Gastroesophageal sphincter (tissue), 3 donors: Measurements from ENCODE around the gene PRAMEF13.
"Not testable (repeated sequence)": the region's sequence is repeated elsewhere in the genome, so short reads cannot be mapped to it uniquely, and the experiment has no call there.

Source experiments
- CTCF ChIP-seq, 4 experiments: fragments of 200-600 bp in 2 of 4; fragments of 450-650 bp in 2 of 4; sonication (generic) in 1 of 4; IDR thresholded peaks; one replicate each; pipeline ENCODE4 v1.5.1; 2017 to 2019; ENCODE audit warnings: antibody characterized with exemption in 4 of 4, mild to moderate bottlenecking in 2 of 4, moderate library complexity in 2 of 4
- EP300 ChIP-seq: sonication (generic); formaldehyde crosslinking; IDR thresholded peaks from one replicate; pipeline ENCODE4 v1.6.1; 2017; ENCODE audit warnings: antibody characterized with exemption, mild to moderate bottlenecking
- POLR2A ChIP-seq, 2 donors: fragments of 450-650 bp; IDR thresholded peaks; one replicate each; pipeline ENCODE4 v1.6.1; 2017; ENCODE audit warnings: antibody characterized with exemption in 2 of 2, mild to moderate bottlenecking in 2 of 2, moderate library complexity in 1 of 2
- POLR2AphosphoS5 ChIP-seq: sonication (generic); formaldehyde crosslinking; IDR thresholded peaks from one replicate; pipeline ENCODE4 v1.6.1; 2017; ENCODE audit warnings: antibody characterized with exemption

GRCh38 chr1:13155909-13156308 lies 45.3 kb downstream of the PRAMEF13 start, which contains the start of gene PRAMEF26:
- TF ChIP-seq POLR2AphosphoS5; CTCF (IDR thresholded peaks at IDR 0.05); POLR2A (IDR thresholded peaks at IDR 0.05); EP300: not testable (repeated sequence)
